Measurements from ENCODE around the gene BPIFA1.

- no peak for TF ChIP-seq CTCF (IDR thresholded peaks at IDR 0.05; ENCODE audit: borderline replicate concordance, extremely low read depth, low read length, poor library complexity, severe bottlenecking)
- TF ChIP-seq EZH2 (IDR thresholded peaks at IDR 0.05; ENCODE audit: borderline replicate concordance, low read depth, low read length, severe bottlenecking), result no peak
These were observed 46.6 kb downstream of the BPIFA1 start for GRCh38 chr20:33282196-33282934.

Measured in DND-41 (cell line).